ENCODE data around the gene CHRM5.

CHRM5 gene

GRCh38 chr15:34101366-34102174 is 133.3 kb downstream of the CHRM5 start, which contains the start of the genes EMC7 and PGBD4:
Gene EMC7, minus strand, starts transcription at chr15:34101862. Its CDS starts 23 bp downstream, at chr15:34101839.
Gene PGBD4, plus strand, starts transcription at chr15:34102083. Its CDS starts 449 bp downstream, at chr15:34102532.
- no peak for TF ChIP-seq SUZ12 (IDR thresholded peaks at IDR 0.05; ENCODE audit: extremely low read depth, insufficient read depth, insufficient read length)
- TF ChIP-seq YY1 (IDR thresholded peaks at IDR 0.05; ENCODE audit: insufficient read depth, insufficient read length), result peak; percentile 89

GRCh38 chr15:34102175-34102925 is 134.1 kb downstream of the CHRM5 start:
- peak overlapping the region; percentile 95 for H3K4me3 ChIP-seq (ENCODE audit: insufficient read length, low read depth)
- H3K9me3 ChIP-seq (ENCODE audit: insufficient read depth, low read length), result 0 out of 2 replicates have a peak, but pooled peaks cover 5% of the 10 kb centered on the region
- TF ChIP-seq YY1 (IDR thresholded peaks at IDR 0.05; ENCODE audit: insufficient read depth, insufficient read length), result no peak
- no peaks in the 10 kb centered on the region for H3K4me1 ChIP-seq (ENCODE audit: insufficient read depth, insufficient read length)
- H3K27me3 ChIP-seq (ENCODE audit: insufficient read depth, insufficient read length), result no peaks in the 10 kb centered on the region
- peak overlapping the region; percentile 63 for H3K9ac ChIP-seq (ENCODE audit: insufficient read length, low read depth)
- peaks cover 4% of the 10 kb centered on the region for H3K36me3 ChIP-seq (ENCODE audit: insufficient read depth, insufficient read length, low read length)
- DNase-seq (ENCODE audit: low read depth, low spot score), result no peak

More at GRCh38 chr15:34101366-34102174, 133.3 kb downstream of the CHRM5 start, which contains the start of the genes EMC7 and PGBD4:
- Histone ChIP-seq H3K9ac (ENCODE audit: insufficient read length, low read depth) (peak within 1 kb of the TSS; percentile 93), H3K27me3 (ENCODE audit: insufficient read depth, insufficient read length) (no peaks in the 10 kb centered on the region), H3K9me3 (ENCODE audit: insufficient read depth, low read length) (0 out of 2 replicates have a peak, but pooled peaks cover 5% of the 10 kb centered on the region), H3K36me3 (ENCODE audit: insufficient read depth, insufficient read length, low read length) (peaks cover 4% of the 10 kb centered on the region), H3K4me3 (ENCODE audit: insufficient read length, low read depth) (peak within 1 kb of the TSS; percentile 95), H3K4me1 (ENCODE audit: insufficient read depth, insufficient read length) (no peaks in the 10 kb centered on the region)
- peak; percentile 84 for DNase-seq (ENCODE audit: low read depth, low spot score)

- no peak for DNase-seq (ENCODE audit: low read depth, low spot score)
- TF ChIP-seq YY1 (IDR thresholded peaks at IDR 0.05; ENCODE audit: insufficient read depth, insufficient read length) (no peak), ZNF274 (IDR thresholded peaks at IDR 0.05; ENCODE audit: low read depth, low read length) (no peak), SUZ12 (IDR thresholded peaks at IDR 0.05; ENCODE audit: extremely low read depth, insufficient read depth, insufficient read length) (no peak)
- Histone ChIP-seq H3K9me3 (ENCODE audit: insufficient read depth, low read length) (0 out of 2 replicates have a peak, but pooled peaks cover 5% of the 10 kb centered on the region), H3K4me1 (ENCODE audit: insufficient read depth, insufficient read length) (no peaks in the 10 kb centered on the region), H3K9ac (ENCODE audit: insufficient read length, low read depth) (no peak overlapping the region), H3K36me3 (ENCODE audit: insufficient read depth, insufficient read length, low read length) (peaks cover 4% of the 10 kb centered on the region), H3K4me3 (ENCODE audit: insufficient read length, low read depth) (no peak overlapping the region), H3K27me3 (ENCODE audit: insufficient read depth, insufficient read length) (no peaks in the 10 kb centered on the region)
Measured at GRCh38 chr15:34106423-34106822, 138.1 kb downstream of the CHRM5 start.

GRCh38 chr15:34107315-34107714 is 139.0 kb downstream of the CHRM5 start:
- H3K36me3 ChIP-seq (ENCODE audit: insufficient read depth, insufficient read length, low read length), result peaks cover 4% of the 10 kb centered on the region
- TF ChIP-seq ZNF274 (IDR thresholded peaks at IDR 0.05; ENCODE audit: low read depth, low read length), result no peak
- no peak for TF ChIP-seq YY1 (IDR thresholded peaks at IDR 0.05; ENCODE audit: insufficient read depth, insufficient read length)
- no peak for TF ChIP-seq SUZ12 (IDR thresholded peaks at IDR 0.05; ENCODE audit: extremely low read depth, insufficient read depth, insufficient read length)
- 0 out of 2 replicates have a peak, but pooled peaks cover 5% of the 10 kb centered on the region for H3K9me3 ChIP-seq (ENCODE audit: insufficient read depth, low read length)
- no peaks in the 10 kb centered on the region for H3K4me1 ChIP-seq (ENCODE audit: insufficient read depth, insufficient read length)
- H3K27me3 ChIP-seq (ENCODE audit: insufficient read depth, insufficient read length), result no peaks in the 10 kb centered on the region
- H3K4me3 ChIP-seq (ENCODE audit: insufficient read length, low read depth), result no peak overlapping the region
- no peak for DNase-seq (ENCODE audit: low read depth, low spot score)
- H3K9ac ChIP-seq (ENCODE audit: insufficient read length, low read depth), result no peak overlapping the region

- Histone ChIP-seq H3K4me1 (ENCODE audit: insufficient read depth, insufficient read length) (no peaks in the 10 kb centered on the region), H3K9me3 (ENCODE audit: insufficient read depth, low read length) (no peaks in the 10 kb centered on the region; the same call in 1 of the 2 replicates), H3K4me3 (ENCODE audit: insufficient read length, low read depth) (no peak overlapping the region), H3K27me3 (ENCODE audit: insufficient read depth, insufficient read length) (no peaks in the 10 kb centered on the region), H3K9ac (ENCODE audit: insufficient read length, low read depth) (no peak overlapping the region), H3K36me3 (ENCODE audit: insufficient read depth, insufficient read length, low read length) (no peaks in the 10 kb centered on the region)
- peak; percentile 11 for DNase-seq (ENCODE audit: low read depth, low spot score)
- no peak for TF ChIP-seq SUZ12 (IDR thresholded peaks at IDR 0.05; ENCODE audit: extremely low read depth, insufficient read depth, insufficient read length)
- no peak for TF ChIP-seq ZNF274 (IDR thresholded peaks at IDR 0.05; ENCODE audit: low read depth, low read length)
- TF ChIP-seq YY1 (IDR thresholded peaks at IDR 0.05; ENCODE audit: insufficient read depth, insufficient read length), result no peak
Measured at GRCh38 chr15:34109797-34110663, 141.7 kb downstream of the CHRM5 start.

- no peak overlapping the region for H3K4me3 ChIP-seq (ENCODE audit: insufficient read length, low read depth)
- no peaks in the 10 kb centered on the region for H3K4me1 ChIP-seq (ENCODE audit: insufficient read depth, insufficient read length)
- H3K9me3 ChIP-seq (ENCODE audit: insufficient read depth, low read length), result no peaks in the 10 kb centered on the region; the same call in 1 of the 2 replicates
- no peak for DNase-seq (ENCODE audit: low read depth, low spot score)
- H3K27me3 ChIP-seq (ENCODE audit: insufficient read depth, insufficient read length), result no peaks in the 10 kb centered on the region
- H3K9ac ChIP-seq (ENCODE audit: insufficient read length, low read depth), result no peak overlapping the region
- TF ChIP-seq YY1 (IDR thresholded peaks at IDR 0.05; ENCODE audit: insufficient read depth, insufficient read length) (no peak), ZNF274 (IDR thresholded peaks at IDR 0.05; ENCODE audit: low read depth, low read length) (no peak), SUZ12 (IDR thresholded peaks at IDR 0.05; ENCODE audit: extremely low read depth, insufficient read depth, insufficient read length) (no peak)
- no peaks in the 10 kb centered on the region for H3K36me3 ChIP-seq (ENCODE audit: insufficient read depth, insufficient read length, low read length)
Measured at GRCh38 chr15:34111488-34111887, 143.2 kb downstream of the CHRM5 start.
